Activated CD8-positive, alpha-beta T cell treated with anti-CD3 and anti-CD28 coated beads for 36 hours (primary cell): ENCODE data around the gene ARHGAP10. TPM values are rescaled to one million over a fixed set of nuclear protein-coding genes. Genes with fewer than 3 reads are reported as not detected.
A peak's percentile ranks its signal among the peaks of the same experiment; 100 is the strongest.

Experiments
- ATAC-seq: fragments of 200-7000 bp; cut with Tn5 transposase; one replicate; pipeline ENCODE4 v1.10.0; 2021; ENCODE audit warnings: mild to moderate bottlenecking, moderate library complexity
- CTCF ChIA-PET: fragments of 350-600 bp; sonication (Branson Sonifier 250); formaldehyde crosslinking; loops from one replicate; lab custom pipeline; 2021; ENCODE audit warnings: antibody characterized with exemption; lab: Charles Lee
- POLR2A ChIA-PET: fragments of 350-600 bp; sonication (Branson Sonifier 250); formaldehyde crosslinking; loops from one replicate; lab custom pipeline; 2021; ENCODE audit warnings: antibody characterized with exemption; lab: Charles Lee
- DNase-seq: peaks from one replicate; pipeline ENCODE4 v3.0.0-alpha.2; 2020
- H3K27ac Mint-ChIP-seq: one replicate; pipeline ENCODE4 v1.8.0; 2021; ENCODE audit warnings: mild to moderate bottlenecking, mixed read lengths
- H3K27me3 Mint-ChIP-seq: one replicate; pipeline ENCODE4 v1.8.0; 2021; ENCODE audit warnings: mixed read lengths
- H3K36me3 Mint-ChIP-seq: one replicate; pipeline ENCODE4 v1.8.0; 2021; ENCODE audit warnings: low read depth, mixed read lengths
- H3K4me1 Mint-ChIP-seq: one replicate; pipeline ENCODE4 v1.8.0; 2021; ENCODE audit warnings: low read depth, mixed read lengths
- H3K4me3 Mint-ChIP-seq: one replicate; pipeline ENCODE4 v1.8.0; 2021; ENCODE audit warnings: mild to moderate bottlenecking, moderate library complexity, mixed read lengths
- H3K9me3 Mint-ChIP-seq: one replicate; pipeline ENCODE4 v1.8.0; 2021; ENCODE audit warnings: mixed read lengths
- CTCF ChIP-seq: fragments of 200-600 bp; IDR thresholded peaks from one replicate; pipeline ENCODE4 v1.8.0; 2022; ENCODE audit warnings: antibody characterized with exemption, mild to moderate bottlenecking
- intact Hi-C: fragments of 100-400 bp; cut with micrococcal nuclease; formaldehyde crosslinking; loops from one replicate; pipeline ENCODE4 v1.10.0; 2022
- total RNA-seq, 2 experiments: library from RNA; stranded (reverse); gene quantifications; one replicate each; pipeline ENCODE4 v1.2.3, GENCODE V29; 2021

The ARHGAP10 gene
- total RNA-seq, 2 experiments from 2014 or later = 4.0 to 5.1 TPM

- H3K27ac Mint-ChIP-seq = no peak overlapping the region
- POLR2A ChIA-PET = no interaction called here
- intact Hi-C loops = no loop called here
- H3K4me1 Mint-ChIP-seq = peaks cover 27% of the 10 kb centered on the region
- TF ChIP-seq CTCF = no peak
- peak; percentile 13 for DNase-seq
- peak; percentile 86 for ATAC-seq
- no peaks in the 10 kb centered on the region for H3K27me3 Mint-ChIP-seq
- no peak overlapping the region for H3K4me3 Mint-ChIP-seq
- H3K9me3 Mint-ChIP-seq = no peaks in the 10 kb centered on the region
- H3K36me3 Mint-ChIP-seq = no peaks in the 10 kb centered on the region
- CTCF ChIA-PET = interaction anchor here (2.0 kb wide), 1 partner anchor 10 kb away, joined by 6 read pairs; no protein-coding TSS in a partner anchor
Measured at GRCh38 chr4:147777456-147778091, 45.7 kb downstream of the ARHGAP10 start.

DNA sequence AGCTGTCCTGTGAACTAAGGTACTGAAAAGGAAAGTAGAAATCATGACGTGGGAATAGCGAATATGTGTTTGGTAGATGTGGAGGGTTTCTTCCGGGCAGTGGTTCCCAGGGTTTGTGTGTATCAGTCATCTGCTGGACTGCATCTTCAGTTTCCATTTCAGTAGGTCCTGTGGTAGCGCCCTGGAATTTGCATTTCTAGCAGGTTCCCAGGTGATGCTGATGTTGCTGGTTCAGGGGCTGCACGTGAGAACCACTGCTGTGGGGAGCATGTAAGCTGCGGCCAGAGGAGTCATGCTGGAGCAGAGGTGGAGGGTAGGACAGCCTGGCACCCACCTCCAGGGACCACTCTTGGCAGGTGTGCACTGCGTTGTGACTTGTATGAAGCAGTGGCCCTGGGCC is 47.1 kb downstream of the ARHGAP10 start:
- Mint-ChIP-seq H3K4me1 (peaks cover 21% of the 10 kb centered on the region), H3K9me3 (no peaks in the 10 kb centered on the region), H3K4me3 (no peak overlapping the region), H3K27me3 (no peaks in the 10 kb centered on the region), H3K36me3 (no peaks in the 10 kb centered on the region), H3K27ac (no peak overlapping the region)
- ATAC-seq (no peak), DNase-seq (no peak)
- no peak for TF ChIP-seq CTCF
- ChIA-PET CTCF (no interaction called here), POLR2A (interaction anchor here (1.1 kb wide), 1 partner anchor 9 kb away, joined by 3 read pairs; no protein-coding TSS in a partner anchor)
- intact Hi-C loops = no loop called here

GRCh38 chr4:147779451-147779850 is 47.6 kb downstream of the ARHGAP10 start:
- Mint-ChIP-seq H3K27me3 (no peaks in the 10 kb centered on the region), H3K4me1 (peaks cover 21% of the 10 kb centered on the region), H3K27ac (no peak overlapping the region), H3K36me3 (no peaks in the 10 kb centered on the region), H3K4me3 (no peak overlapping the region), H3K9me3 (no peaks in the 10 kb centered on the region)
- intact Hi-C loops = no loop called here
- POLR2A ChIA-PET = interaction anchor here (1.1 kb wide), 1 partner anchor 9 kb away, joined by 3 read pairs; no protein-coding TSS in a partner anchor
- DNase-seq (no peak), ATAC-seq (no peak)
- CTCF ChIA-PET = no interaction called here
- no peak for TF ChIP-seq CTCF

GRCh38 chr4:147780137-147780777 is 48.4 kb downstream of the ARHGAP10 start:
- Mint-ChIP-seq H3K36me3 (no peaks in the 10 kb centered on the region), H3K4me3 (no peak overlapping the region), H3K27ac (no peak overlapping the region), H3K4me1 (peaks cover 23% of the 10 kb centered on the region), H3K9me3 (no peaks in the 10 kb centered on the region), H3K27me3 (no peaks in the 10 kb centered on the region)
- no peak for TF ChIP-seq CTCF
- POLR2A ChIA-PET = no interaction called here
- CTCF ChIA-PET = no interaction called here
- peak; percentile 28 for ATAC-seq
- intact Hi-C loops = no loop called here
- no peak for DNase-seq

- ChIA-PET CTCF (no interaction called here), POLR2A (no interaction called here)
- Mint-ChIP-seq H3K36me3 (no peaks in the 10 kb centered on the region), H3K27me3 (no peaks in the 10 kb centered on the region), H3K27ac (no peak overlapping the region), H3K4me1 (peaks cover 36% of the 10 kb centered on the region), H3K9me3 (no peaks in the 10 kb centered on the region), H3K4me3 (no peak overlapping the region)
- no peak for TF ChIP-seq CTCF
- ATAC-seq (peak; percentile 48), DNase-seq (no peak)
- intact Hi-C loops = no loop called here
Measured at GRCh38 chr4:147782087-147782781, 50.3 kb downstream of the ARHGAP10 start.
